ENCODE results near the gene KRT9.
"Not testable (repeated sequence)": the region's sequence is repeated elsewhere in the genome, so short reads cannot be mapped to it uniquely, and the experiment has no call there.

Gene KRT9

GRCh38 chr17:41544491-41544892 is 27.4 kb downstream of the KRT9 start:
- DNase-seq = no peak

GRCh38 chr17:41542786-41543185 is 29.1 kb downstream of the KRT9 start:
- DNase-seq = not testable (repeated sequence)

GRCh38 chr17:41542357-41542756 is 29.5 kb downstream of the KRT9 start:
- no peak for DNase-seq

DNA sequence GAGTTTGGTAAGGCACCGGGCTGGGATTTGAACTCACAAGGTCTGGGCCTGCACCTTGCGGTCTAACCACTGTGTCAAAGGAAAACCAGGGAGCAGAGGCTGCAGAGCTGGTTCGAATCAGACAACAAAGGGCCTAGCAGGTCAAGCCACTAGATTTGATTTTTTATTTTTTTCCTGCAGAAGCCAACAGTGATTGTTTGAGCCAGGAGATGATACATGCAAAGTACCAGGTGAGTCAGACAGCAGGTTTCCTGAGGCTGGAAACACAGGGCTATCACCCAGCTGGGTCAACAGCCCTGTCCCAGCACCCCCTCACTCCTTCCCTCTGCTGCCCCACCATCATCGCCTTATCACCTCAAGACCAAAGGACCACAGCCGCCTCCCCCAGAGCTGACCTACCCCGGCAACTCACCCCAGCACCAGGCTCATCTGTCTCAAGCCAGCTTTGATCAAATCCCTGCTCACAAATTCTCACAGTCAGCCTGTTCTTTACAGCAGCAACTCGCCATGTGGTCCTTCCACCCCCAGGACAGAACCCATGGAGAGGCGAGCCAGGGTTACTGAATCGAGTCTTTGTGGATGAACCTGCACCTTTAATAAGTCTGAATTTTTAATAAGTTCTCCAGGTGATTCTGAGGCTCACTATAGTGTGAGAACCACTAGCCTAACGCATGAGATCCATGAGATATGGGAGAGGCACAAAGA is 30.8 kb downstream of the KRT9 start:
- DNase-seq = no peak

DNA sequence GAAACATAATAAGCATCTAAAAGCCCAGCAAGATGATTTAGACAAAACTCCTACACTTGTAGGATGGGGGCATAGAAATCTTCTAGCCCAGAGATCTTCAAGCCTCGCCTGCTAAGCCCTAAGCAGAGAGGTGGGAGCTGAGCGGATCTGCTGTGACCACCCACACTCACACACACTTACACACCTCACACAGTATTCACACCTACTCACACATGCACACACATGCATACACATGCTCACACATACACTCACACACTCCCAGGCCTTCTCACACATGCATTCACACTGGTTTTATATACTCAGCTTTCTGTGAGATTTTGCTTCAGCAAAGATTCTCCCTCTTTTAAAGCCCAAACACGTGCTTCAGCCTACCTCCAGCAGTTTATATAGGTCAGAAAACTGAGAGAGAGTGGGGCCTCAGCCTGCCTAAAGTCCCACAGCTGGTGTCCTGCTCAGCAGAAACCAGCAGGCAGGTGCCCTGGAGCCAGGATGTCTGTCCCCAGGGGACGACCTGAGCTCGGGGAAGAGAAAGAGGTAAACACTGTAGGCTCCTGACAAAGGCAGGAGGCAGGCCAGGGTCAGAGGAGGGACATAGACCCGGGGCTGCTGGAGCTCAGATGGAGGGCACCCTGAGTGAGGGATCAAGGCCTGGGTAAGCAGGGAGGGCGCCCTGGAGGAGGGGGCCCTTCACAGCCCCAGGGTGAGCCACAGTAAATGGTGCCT is 31.7 kb downstream of the KRT9 start:
- DNase-seq = no peak

- no peak for DNase-seq
Observed at GRCh38 chr17:41539071-41539492, 32.8 kb downstream of the KRT9 start.

DNA sequence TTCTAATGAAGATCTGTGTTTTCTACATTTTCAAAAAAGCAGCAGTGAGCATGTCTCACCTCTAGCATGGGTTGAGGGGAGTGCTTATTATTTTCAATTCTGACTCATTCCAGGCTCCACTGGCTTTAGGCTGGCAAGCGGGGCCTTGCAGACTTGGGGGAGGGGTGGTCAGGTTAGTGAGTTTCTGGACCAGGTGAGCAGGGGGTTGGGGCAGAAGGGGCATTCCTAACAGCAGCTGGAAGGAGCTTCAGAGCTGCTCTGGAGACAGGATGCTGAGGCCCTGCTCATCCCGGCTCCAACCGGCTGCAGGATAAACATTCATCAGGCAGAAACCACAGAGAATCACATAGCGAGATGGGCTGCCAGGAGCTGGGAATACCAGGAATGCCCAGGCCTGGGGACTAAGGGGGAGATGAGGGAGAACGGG is 33.3 kb downstream of the KRT9 start:
- DNase-seq = no peak

- no peak for DNase-seq
Observed at GRCh38 chr17:41537990-41538389, 33.9 kb downstream of the KRT9 start.

DNA sequence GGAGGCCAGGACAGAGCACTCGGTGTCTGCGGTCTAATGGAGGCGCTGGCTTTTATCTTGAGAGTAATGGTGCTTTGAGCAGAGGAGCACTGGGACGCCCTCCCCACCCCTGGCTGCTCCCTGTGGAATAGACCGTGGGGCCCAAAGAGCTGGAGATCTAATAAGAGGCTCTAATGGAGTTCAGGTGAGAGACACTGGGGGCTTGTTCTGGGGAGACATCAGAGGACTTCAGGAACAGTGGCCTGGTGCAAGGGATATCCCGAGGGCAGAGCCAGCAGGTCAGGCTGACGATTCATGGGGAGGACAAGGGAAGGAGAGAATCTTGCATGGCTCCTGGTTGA is 34.3 kb downstream of the KRT9 start:
- DNase-seq = no peak

GRCh38 chr17:41536741-41537613 is 34.9 kb downstream of the KRT9 start:
- no peak for DNase-seq

DNA sequence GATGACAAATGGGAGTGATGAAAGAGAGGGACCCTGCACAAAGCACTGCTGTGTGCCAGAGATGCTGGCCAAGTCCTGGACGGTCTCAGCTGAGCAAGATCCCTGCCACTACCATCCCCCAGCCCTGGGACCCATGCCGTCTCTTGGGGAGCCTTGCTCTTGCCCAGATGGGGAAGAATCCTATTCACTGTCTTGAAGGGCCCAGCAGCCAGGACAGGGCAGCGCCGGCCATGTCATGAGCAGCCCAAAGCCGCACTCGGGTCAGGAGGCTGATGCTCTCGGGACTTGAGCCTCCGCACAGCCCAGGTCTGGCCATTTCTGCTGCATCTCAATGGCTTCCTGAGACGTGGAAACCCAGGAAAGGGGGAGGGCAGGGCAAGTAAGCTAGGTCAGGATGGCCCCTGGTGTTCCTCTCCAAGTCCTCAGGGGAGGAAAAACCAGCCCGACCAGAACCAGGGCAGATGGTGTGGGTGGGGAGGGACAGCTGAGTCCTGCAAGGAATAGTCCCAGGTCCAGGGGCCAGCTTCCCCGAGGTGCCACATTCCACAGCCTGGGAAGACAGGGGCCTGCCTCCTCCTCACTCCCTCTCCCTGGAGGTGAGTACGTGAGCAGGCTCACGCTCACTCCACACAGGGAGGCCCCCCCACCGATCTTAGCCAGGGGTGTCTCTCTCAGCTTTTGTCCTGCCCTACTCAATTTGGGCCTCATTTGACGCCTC is 35.9 kb downstream of the KRT9 start:
- no peak for DNase-seq

GRCh38 chr17:41534899-41535546 is 36.8 kb downstream of the KRT9 start:
- no peak for DNase-seq

- no peak for DNase-seq
Observed at GRCh38 chr17:41533613-41534012, 38.2 kb downstream of the KRT9 start.

GRCh38 chr17:41532947-41533570 is 38.8 kb downstream of the KRT9 start:
- DNase-seq = no peak

- DNase-seq = no peak
Observed at GRCh38 chr17:41531993-41532392, 39.9 kb downstream of the KRT9 start.

- DNase-seq = no peak
Observed at GRCh38 chr17:41530062-41531048, 41.5 kb downstream of the KRT9 start.

GRCh38 chr17:41529491-41529915 is 42.4 kb downstream of the KRT9 start:
- DNase-seq = no peak

- no peak for DNase-seq
Observed at GRCh38 chr17:41528959-41529353, 42.9 kb downstream of the KRT9 start.

- DNase-seq = no peak
Observed at GRCh38 chr17:41527063-41528023, 44.5 kb downstream of the KRT9 start.

All from activated effector memory CD4-positive, alpha-beta T cell treated with Interleukin-2 at 50 U/mL for 16 hours (primary cell).